GM12891 (cell line): ENCODE results near the gene AQP9.

ENCODE experiments used
- PAX5 ChIP-seq: IDR thresholded peaks from 2 replicates; pipeline ENCODE4 v1.6.1; 2011; ENCODE audit warnings: low read length, moderate library complexity, mild to moderate bottlenecking; ENCODE audit not compliant: insufficient read depth, severe bottlenecking
- POLR2A ChIP-seq: IDR thresholded peaks from 2 replicates; pipeline ENCODE4 v1.6.1; 2011; ENCODE audit warnings: low read depth, low read length, control low read depth
- POLR2AphosphoS5 ChIP-seq: IDR thresholded peaks from 2 replicates; pipeline ENCODE4 v1.6.1; 2011; ENCODE audit warnings: low read depth, low read length, control low read depth
- SPI1 ChIP-seq: IDR thresholded peaks from 2 replicates; pipeline ENCODE4 v1.6.1; 2011; ENCODE audit warnings: low read depth, low read length, control low read depth
- TAF1 ChIP-seq: IDR thresholded peaks from 2 replicates; pipeline ENCODE4 v1.6.1; 2011; ENCODE audit warnings: low read depth, low read length, control low read depth

- no peak for TF ChIP-seq POLR2A
- TF ChIP-seq POLR2AphosphoS5 = no peak
- no peak for TF ChIP-seq TAF1
- no peak for TF ChIP-seq SPI1
- no peak for TF ChIP-seq PAX5
Observed at GRCh38 chr15:58178668-58179067, 40.5 kb downstream of the AQP9 start.
